ENCODE measurements around the gene MAP4K2.

DNA sequence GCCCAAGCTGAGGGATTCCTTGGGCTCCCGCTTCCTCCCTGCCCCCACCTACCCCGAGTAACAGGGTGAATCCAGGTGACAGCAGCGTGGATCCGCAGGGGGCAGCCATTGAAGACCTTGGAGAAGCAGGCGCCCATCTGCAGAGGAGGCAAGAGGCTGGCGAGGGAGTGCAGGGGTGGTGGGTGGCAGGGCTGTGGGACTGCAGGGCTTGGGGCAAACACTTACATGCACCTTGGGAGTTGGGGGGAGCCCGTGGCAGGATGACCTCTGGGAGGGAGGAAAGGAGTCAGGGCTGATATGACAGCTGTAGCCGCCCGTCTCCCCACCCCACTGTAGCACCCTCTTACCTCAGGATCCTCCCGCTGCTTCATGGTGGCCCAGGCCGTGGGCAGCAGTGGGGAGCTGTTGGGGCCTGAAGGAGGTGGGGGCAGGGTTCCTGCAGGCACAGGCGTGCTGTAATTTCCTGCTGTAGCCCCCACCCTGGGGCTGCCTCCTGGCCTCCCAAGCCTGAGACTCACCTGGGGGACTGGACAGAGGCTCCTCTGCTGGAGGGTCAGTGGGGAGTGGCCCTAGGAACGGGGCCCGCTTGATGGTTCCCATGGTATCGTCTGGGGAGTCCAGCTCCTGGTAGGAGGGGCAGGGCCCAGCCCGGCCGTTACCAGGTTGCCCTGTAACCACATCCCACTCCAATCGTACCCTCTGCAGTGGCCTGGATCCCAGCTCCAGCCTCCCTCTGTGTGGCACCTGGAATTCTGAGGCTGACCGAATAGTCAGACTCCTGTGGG lies 6.1 kb downstream of the MAP4K2 start:
- TF ChIP-seq NFE2L1 (CRISPR knock-in tag; IDR thresholded peaks at IDR 0.05): no peak
- TF ChIP-seq, protein P1, sequence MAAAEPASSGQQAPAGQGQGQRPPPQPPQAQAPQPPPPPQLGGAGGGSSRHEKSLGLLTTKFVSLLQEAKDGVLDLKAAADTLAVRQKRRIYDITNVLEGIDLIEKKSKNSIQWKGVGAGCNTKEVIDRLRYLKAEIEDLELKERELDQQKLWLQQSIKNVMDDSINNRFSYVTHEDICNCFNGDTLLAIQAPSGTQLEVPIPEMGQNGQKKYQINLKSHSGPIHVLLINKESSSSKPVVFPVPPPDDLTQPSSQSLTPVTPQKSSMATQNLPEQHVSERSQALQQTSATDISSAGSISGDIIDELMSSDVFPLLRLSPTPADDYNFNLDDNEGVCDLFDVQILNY (CRISPR knock-in tag; IDR thresholded peaks at IDR 0.05): no peak
- TF ChIP-seq, protein P2, sequence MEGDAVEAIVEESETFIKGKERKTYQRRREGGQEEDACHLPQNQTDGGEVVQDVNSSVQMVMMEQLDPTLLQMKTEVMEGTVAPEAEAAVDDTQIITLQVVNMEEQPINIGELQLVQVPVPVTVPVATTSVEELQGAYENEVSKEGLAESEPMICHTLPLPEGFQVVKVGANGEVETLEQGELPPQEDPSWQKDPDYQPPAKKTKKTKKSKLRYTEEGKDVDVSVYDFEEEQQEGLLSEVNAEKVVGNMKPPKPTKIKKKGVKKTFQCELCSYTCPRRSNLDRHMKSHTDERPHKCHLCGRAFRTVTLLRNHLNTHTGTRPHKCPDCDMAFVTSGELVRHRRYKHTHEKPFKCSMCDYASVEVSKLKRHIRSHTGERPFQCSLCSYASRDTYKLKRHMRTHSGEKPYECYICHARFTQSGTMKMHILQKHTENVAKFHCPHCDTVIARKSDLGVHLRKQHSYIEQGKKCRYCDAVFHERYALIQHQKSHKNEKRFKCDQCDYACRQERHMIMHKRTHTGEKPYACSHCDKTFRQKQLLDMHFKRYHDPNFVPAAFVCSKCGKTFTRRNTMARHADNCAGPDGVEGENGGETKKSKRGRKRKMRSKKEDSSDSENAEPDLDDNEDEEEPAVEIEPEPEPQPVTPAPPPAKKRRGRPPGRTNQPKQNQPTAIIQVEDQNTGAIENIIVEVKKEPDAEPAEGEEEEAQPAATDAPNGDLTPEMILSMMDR (IDR thresholded peaks at IDR 0.05): no peak
- no peak for TF ChIP-seq ESRRA (CRISPR knock-in tag; IDR thresholded peaks at IDR 0.05; ENCODE audit: borderline replicate concordance)
- TF ChIP-seq NR2C2 (CRISPR knock-in tag; IDR thresholded peaks at IDR 0.05): no peak
- no peak for TF ChIP-seq CREM (CRISPR knock-in tag; IDR thresholded peaks at IDR 0.05)
- TF ChIP-seq GABPB1 (CRISPR knock-in tag; IDR thresholded peaks at IDR 0.05): no peak
- TF ChIP-seq, protein P3, sequence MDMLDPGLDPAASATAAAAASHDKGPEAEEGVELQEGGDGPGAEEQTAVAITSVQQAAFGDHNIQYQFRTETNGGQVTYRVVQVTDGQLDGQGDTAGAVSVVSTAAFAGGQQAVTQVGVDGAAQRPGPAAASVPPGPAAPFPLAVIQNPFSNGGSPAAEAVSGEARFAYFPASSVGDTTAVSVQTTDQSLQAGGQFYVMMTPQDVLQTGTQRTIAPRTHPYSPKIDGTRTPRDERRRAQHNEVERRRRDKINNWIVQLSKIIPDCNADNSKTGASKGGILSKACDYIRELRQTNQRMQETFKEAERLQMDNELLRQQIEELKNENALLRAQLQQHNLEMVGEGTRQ (CRISPR knock-in tag; IDR thresholded peaks at IDR 0.05): no peak
- TF ChIP-seq, protein P4, sequence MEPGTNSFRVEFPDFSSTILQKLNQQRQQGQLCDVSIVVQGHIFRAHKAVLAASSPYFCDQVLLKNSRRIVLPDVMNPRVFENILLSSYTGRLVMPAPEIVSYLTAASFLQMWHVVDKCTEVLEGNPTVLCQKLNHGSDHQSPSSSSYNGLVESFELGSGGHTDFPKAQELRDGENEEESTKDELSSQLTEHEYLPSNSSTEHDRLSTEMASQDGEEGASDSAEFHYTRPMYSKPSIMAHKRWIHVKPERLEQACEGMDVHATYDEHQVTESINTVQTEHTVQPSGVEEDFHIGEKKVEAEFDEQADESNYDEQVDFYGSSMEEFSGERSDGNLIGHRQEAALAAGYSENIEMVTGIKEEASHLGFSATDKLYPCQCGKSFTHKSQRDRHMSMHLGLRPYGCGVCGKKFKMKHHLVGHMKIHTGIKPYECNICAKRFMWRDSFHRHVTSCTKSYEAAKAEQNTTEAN (CRISPR knock-in tag; IDR thresholded peaks at IDR 0.05): no peak
- TF ChIP-seq, protein P5, sequence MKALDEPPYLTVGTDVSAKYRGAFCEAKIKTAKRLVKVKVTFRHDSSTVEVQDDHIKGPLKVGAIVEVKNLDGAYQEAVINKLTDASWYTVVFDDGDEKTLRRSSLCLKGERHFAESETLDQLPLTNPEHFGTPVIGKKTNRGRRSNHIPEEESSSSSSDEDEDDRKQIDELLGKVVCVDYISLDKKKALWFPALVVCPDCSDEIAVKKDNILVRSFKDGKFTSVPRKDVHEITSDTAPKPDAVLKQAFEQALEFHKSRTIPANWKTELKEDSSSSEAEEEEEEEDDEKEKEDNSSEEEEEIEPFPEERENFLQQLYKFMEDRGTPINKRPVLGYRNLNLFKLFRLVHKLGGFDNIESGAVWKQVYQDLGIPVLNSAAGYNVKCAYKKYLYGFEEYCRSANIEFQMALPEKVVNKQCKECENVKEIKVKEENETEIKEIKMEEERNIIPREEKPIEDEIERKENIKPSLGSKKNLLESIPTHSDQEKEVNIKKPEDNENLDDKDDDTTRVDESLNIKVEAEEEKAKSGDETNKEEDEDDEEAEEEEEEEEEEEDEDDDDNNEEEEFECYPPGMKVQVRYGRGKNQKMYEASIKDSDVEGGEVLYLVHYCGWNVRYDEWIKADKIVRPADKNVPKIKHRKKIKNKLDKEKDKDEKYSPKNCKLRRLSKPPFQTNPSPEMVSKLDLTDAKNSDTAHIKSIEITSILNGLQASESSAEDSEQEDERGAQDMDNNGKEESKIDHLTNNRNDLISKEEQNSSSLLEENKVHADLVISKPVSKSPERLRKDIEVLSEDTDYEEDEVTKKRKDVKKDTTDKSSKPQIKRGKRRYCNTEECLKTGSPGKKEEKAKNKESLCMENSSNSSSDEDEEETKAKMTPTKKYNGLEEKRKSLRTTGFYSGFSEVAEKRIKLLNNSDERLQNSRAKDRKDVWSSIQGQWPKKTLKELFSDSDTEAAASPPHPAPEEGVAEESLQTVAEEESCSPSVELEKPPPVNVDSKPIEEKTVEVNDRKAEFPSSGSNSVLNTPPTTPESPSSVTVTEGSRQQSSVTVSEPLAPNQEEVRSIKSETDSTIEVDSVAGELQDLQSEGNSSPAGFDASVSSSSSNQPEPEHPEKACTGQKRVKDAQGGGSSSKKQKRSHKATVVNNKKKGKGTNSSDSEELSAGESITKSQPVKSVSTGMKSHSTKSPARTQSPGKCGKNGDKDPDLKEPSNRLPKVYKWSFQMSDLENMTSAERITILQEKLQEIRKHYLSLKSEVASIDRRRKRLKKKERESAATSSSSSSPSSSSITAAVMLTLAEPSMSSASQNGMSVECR (CRISPR knock-in tag; IDR thresholded peaks at IDR 0.05; ENCODE audit: borderline replicate concordance): no peak
